ENCODE results near the gene DGKK.

DNA sequence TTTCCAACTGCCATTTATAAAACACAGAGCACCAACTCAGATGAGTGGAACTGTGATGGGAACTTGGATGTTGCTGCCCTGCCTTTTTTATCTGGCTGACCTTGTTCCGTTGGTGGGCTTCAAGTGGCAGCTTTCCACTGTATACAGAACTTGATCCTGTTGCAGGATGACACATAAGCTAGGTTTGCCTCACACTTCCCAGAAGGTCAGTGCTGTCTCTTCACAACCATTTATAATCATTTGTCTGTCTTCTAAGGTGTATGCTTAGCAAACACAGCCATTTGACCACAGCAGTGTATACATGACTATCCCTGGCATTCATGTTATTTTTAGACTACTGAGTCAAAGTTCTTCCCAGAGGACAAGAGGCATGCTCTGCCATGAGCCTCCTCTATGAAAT lies 20.3 kb downstream of the DGKK start:
- TF ChIP-seq, protein P1, sequence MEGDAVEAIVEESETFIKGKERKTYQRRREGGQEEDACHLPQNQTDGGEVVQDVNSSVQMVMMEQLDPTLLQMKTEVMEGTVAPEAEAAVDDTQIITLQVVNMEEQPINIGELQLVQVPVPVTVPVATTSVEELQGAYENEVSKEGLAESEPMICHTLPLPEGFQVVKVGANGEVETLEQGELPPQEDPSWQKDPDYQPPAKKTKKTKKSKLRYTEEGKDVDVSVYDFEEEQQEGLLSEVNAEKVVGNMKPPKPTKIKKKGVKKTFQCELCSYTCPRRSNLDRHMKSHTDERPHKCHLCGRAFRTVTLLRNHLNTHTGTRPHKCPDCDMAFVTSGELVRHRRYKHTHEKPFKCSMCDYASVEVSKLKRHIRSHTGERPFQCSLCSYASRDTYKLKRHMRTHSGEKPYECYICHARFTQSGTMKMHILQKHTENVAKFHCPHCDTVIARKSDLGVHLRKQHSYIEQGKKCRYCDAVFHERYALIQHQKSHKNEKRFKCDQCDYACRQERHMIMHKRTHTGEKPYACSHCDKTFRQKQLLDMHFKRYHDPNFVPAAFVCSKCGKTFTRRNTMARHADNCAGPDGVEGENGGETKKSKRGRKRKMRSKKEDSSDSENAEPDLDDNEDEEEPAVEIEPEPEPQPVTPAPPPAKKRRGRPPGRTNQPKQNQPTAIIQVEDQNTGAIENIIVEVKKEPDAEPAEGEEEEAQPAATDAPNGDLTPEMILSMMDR (IDR thresholded peaks at IDR 0.05; ENCODE audit: borderline replicate concordance, extremely low read depth, low read length, poor library complexity, severe bottlenecking), result no peak
- no peak for TF ChIP-seq EZH2 (IDR thresholded peaks at IDR 0.05; ENCODE audit: borderline replicate concordance, low read depth, low read length, severe bottlenecking)

Data from DND-41 (cell line).